ENCODE results near the gene MPO. TPM values are rescaled to one million over a fixed set of nuclear protein-coding genes. Genes with fewer than 3 reads are reported as not detected.

Gene MPO
- total and polyA plus RNA-seq, 9 of the 15 experiments (the other 6 are each of a cell fraction or from before 2014, with no cell fraction given), result 0.04 to 0.47 (median 0.39) TPM; not detected in 6

DNA sequence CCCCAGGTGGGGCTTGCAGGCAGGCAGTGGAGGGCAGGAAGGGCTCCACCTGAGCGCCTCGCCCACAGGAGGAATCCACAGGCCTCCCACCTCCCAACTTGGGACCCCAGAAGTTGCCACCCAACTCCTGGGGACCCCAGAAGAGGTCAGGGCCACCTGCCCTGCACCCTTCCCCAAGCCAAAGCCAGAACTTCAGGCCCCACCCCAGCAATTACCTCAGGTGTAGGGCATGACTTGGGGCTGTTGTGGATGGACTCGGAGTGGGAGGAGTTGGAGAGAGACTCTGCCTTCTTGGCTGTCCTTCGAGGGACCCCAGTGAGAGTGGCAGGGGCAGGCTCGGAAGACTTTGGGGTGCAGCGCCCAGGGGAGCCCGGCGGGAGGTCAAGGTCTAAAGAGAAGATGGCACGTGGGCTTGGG, 37.3 kb upstream of the MPO start:
- BruUV-seq (replicated peaks), result no TSS peak
- no peaks in the 10 kb centered on the region for H3K27me3 ChIP-seq (ENCODE audit: control insufficient read depth in 2 of 2, insufficient read depth in 2 of 2, low read length in 2 of 2)
- peaks cover 0 to 22% of the 10 kb centered on the region in 2 experiments; a peak in 3 of 5 replicates for H3K4me1 ChIP-seq (replicated peaks in 1 of 2; ENCODE audit: control insufficient read depth in 2 of 2, insufficient read depth in 2 of 2, low read length in 2 of 2)
- no peaks in the 10 kb centered on the region for H3K36me3 ChIP-seq (ENCODE audit: control insufficient read depth, insufficient read depth, low read length)
- H3K9ac ChIP-seq (ENCODE audit: insufficient read depth in 1 of 2, low read depth in 2 of 2, low read length in 2 of 2), result no peak overlapping the region; a peak in 1 of 4 replicates
- no peak overlapping the region for H3K4me3 ChIP-seq
- ATAC-seq (no peak), FAIRE-seq (no peak), DNase-seq (ENCODE audit: extremely low read depth in 1 of 4, low spot score in 3 of 4) (no peak)
- ChIA-PET POLR2A (interaction anchor here (0.5 to 4.3 kb wide), 7 partner anchors 8 to 313 kb away, joined by 3 to 42 read pairs (median 10); partner anchors contain the start of genes LPO and TSPOAP1), CTCF (ENCODE audit: low intra/inter-chr PET ratio) (interaction anchor here (1.1 to 2.3 kb wide), 2 partner anchors 99 to 130 kb away, joined by 5 to 18 read pairs; partner anchors contain the start of gene RNF43)
- H4K20me1 ChIP-seq (replicated peaks; ENCODE audit: control insufficient read depth, insufficient read depth, low read length), result no peaks in the 10 kb centered on the region
- 77% methylated on average over 9 of the region's 9 CpGs for WGBS (ENCODE audit: insufficient coverage, low coverage, missing lambda C conversion rate)
- no peak overlapping the region for H3K4me2 ChIP-seq (ENCODE audit: insufficient read depth, low read length)
- H3K9me1 ChIP-seq (ENCODE audit: control insufficient read depth, insufficient read depth, low read length), result no peaks in the 10 kb centered on the region
- no peaks in the 10 kb centered on the region for H3K9me3 ChIP-seq (replicated peaks; ENCODE audit: control insufficient read depth, insufficient read depth, low read depth, low read length)
- TF ChIP-seq ZEB2 (IDR thresholded peaks at IDR 0.05) (no peak), ARID2 (IDR thresholded peaks at IDR 0.05) (no peak), TCF7L2 (IDR thresholded peaks at IDR 0.05; ENCODE audit: low read depth, low read length) (no peak), TCF3 (CRISPR knock-in tag; IDR thresholded peaks at IDR 0.05) (no peak), ZNF253 (CRISPR knock-in tag; conservative IDR thresholded peaks at IDR 0.05) (no peak), RNF2 (IDR thresholded peaks at IDR 0.05) (no peak), HLTF (IDR thresholded peaks at IDR 0.05) (no peak), RBBP5 (IDR thresholded peaks at IDR 0.05; ENCODE audit: borderline replicate concordance, insufficient read depth, low read length, poor library complexity, severe bottlenecking) (no peak), TBP (optimal IDR thresholded peaks at IDR 0.05; ENCODE audit: low read depth, low read length) (no peak), ZNF76 (CRISPR knock-in tag; IDR thresholded peaks at IDR 0.05; ENCODE audit: borderline replicate concordance) (no peak)
- TF ChIP-seq, protein P1, sequence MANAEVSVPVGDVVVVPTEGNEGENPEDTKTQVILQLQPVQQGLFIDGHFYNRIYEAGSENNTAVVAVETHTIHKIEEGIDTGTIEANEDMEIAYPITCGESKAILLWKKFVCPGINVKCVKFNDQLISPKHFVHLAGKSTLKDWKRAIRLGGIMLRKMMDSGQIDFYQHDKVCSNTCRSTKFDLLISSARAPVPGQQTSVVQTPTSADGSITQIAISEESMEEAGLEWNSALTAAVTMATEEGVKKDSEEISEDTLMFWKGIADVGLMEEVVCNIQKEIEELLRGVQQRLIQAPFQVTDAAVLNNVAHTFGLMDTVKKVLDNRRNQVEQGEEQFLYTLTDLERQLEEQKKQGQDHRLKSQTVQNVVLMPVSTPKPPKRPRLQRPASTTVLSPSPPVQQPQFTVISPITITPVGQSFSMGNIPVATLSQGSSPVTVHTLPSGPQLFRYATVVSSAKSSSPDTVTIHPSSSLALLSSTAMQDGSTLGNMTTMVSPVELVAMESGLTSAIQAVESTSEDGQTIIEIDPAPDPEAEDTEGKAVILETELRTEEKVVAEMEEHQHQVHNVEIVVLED (CRISPR knock-in tag; IDR thresholded peaks at IDR 0.05), result no peak
- TF ChIP-seq, protein P2, sequence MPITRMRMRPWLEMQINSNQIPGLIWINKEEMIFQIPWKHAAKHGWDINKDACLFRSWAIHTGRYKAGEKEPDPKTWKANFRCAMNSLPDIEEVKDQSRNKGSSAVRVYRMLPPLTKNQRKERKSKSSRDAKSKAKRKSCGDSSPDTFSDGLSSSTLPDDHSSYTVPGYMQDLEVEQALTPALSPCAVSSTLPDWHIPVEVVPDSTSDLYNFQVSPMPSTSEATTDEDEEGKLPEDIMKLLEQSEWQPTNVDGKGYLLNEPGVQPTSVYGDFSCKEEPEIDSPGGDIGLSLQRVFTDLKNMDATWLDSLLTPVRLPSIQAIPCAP (CRISPR knock-in tag; IDR thresholded peaks at IDR 0.05; ENCODE audit: borderline replicate concordance), result no peak
- intact Hi-C loops (cut with micrococcal nuclease), result no loop called here
- no peaks in the 10 kb centered on the region for H3K79me2 ChIP-seq (ENCODE audit: control insufficient read depth, insufficient read depth, low read length)
- no peak overlapping the region for H3K27ac ChIP-seq (ENCODE audit: extremely low read depth, low read depth, low read length)
- in situ Hi-C loops (cut with MboI), result no loop called here
- H2AFZ ChIP-seq (ENCODE audit: low read depth, low read length), result no peak overlapping the region
